Fibroblast of mammary gland (primary cell): ENCODE results near the gene ST6GALNAC4.

ENCODE experiments used
- DNase-seq: peaks from one replicate; pipeline ENCODE4 v3.0.0-alpha.2; 2010; ENCODE audit warnings: low read depth
- H3K4me3 ChIP-seq: 2 replicates; pipeline ENCODE4 v1.5.1; 2011; ENCODE audit warnings: low read depth, mild to moderate bottlenecking, low read length, moderate library complexity; ENCODE audit not compliant: control insufficient read depth
- TF ChIP-seq, protein P1 (sequence below): conservative IDR thresholded peaks from 2 replicates; pipeline ENCODE4 v1.5.1; 2011; ENCODE audit warnings: low read depth, low read length, inconsistent platforms; ENCODE audit not compliant: control insufficient read depth, insufficient read depth

Gene ST6GALNAC4

DNA sequence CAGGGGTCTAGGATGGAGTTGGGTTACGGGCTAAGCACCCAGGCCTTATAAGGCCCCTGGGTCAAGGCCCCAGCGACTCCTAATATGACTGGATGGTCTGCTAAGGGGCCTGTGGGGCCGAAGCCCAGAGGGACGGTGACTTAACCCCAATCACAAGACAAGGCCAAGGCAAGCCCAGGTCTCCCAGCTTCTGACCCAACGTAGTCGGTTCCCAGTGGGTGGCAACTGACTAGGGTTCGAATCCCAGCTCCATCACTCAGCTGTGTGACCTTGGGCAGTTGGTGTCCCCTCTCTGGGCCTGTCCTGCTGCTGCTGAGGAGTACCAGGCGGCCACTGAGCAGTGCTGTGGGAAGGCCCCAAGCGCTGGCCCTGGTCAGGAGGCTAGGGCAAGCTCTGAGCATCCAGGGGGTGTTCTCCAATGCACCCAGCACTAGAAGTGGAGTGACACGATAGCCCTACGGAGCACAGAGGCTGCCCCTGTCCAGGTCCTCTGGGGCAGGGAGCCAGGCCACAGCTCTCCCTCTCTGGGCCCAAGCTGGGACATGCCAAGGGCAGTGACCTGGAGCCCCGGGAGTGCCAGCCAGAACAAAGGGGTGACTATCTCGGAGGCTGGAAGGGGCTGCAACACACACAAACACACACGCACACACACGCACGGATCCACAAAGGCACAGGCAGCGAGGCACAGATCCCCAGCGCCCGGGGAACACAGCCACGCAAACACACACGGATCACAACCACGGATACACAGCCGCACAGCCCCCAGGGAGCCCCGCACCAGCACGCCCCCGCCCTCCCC is 39.9 kb downstream of the ST6GALNAC4 start:
- TF ChIP-seq, protein P1, sequence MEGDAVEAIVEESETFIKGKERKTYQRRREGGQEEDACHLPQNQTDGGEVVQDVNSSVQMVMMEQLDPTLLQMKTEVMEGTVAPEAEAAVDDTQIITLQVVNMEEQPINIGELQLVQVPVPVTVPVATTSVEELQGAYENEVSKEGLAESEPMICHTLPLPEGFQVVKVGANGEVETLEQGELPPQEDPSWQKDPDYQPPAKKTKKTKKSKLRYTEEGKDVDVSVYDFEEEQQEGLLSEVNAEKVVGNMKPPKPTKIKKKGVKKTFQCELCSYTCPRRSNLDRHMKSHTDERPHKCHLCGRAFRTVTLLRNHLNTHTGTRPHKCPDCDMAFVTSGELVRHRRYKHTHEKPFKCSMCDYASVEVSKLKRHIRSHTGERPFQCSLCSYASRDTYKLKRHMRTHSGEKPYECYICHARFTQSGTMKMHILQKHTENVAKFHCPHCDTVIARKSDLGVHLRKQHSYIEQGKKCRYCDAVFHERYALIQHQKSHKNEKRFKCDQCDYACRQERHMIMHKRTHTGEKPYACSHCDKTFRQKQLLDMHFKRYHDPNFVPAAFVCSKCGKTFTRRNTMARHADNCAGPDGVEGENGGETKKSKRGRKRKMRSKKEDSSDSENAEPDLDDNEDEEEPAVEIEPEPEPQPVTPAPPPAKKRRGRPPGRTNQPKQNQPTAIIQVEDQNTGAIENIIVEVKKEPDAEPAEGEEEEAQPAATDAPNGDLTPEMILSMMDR: no peak
- no peak for DNase-seq
- peak overlapping the region; percentile 48 for H3K4me3 ChIP-seq

DNA sequence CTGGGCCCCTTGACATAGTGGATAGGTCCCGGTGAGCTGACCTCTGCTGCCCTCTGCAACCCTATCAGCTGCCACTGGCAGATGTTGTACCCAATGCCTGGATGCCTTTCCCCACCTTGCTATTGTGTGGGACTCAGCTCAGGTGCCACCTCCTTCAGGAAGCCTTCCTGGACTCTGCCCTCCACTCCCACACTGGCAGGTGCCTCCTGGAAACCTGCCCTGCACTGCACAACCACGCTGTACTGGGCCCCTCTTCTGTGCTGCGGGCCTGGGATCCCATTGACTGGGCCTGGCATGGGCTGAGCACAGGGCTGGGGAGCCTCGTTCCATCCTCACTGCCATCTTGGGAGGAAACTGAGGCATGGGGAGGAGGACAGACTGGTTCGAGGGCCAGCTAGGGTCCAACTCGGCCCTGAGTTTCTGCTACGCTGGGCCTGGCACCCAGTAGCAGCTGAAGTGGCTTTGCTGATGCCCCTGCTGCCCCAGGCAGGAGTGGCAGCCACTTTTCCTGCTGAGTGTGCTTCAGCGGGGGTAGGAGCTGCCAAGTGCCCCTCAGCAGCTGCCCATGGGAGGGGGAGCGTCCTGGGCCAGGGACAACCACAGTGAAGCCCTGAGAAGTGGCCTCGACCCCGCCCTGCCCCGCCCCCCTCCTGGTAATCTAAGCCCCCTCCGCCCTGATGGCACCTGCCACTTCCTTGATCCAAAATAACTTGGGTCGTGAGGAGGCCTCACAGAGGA is 40.6 kb downstream of the ST6GALNAC4 start:
- DNase-seq: no peak
- TF ChIP-seq, protein P1: no peak
- H3K4me3 ChIP-seq: no peak overlapping the region

DNA sequence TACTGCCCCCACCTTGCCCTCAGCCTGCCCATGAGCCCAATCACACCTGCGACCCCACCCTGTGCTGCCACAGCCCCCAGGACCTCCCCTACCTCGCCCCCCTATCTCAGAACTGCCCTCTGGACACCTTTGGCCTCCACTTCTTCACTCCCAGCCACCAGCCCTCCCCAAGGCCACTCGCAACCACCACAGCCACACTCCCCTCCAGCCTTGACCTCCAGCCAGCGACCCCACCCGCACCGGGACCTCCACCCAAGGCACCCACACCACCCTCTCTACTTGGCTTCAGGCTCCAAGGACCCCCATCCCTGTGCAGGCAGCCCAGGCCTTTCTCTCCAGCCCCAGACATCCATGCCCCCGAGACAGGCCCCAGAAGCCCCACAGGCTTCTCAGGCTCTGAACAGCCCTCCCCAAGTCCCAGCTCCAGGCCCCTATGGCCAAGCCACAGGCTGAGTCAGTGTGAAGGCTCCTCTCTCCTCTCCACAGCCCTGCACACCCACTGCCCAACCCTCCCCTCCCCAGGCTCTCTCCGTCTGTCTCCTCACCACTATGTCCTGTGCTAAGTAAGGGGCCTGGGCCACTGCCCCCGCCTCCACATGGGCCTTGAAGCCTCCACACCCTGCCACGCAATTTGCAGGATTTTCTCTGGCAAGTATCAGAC is 41.4 kb downstream of the ST6GALNAC4 start:
- TF ChIP-seq, protein P1: no peak
- no peak overlapping the region for H3K4me3 ChIP-seq
- DNase-seq: peak; percentile 55

DNA sequence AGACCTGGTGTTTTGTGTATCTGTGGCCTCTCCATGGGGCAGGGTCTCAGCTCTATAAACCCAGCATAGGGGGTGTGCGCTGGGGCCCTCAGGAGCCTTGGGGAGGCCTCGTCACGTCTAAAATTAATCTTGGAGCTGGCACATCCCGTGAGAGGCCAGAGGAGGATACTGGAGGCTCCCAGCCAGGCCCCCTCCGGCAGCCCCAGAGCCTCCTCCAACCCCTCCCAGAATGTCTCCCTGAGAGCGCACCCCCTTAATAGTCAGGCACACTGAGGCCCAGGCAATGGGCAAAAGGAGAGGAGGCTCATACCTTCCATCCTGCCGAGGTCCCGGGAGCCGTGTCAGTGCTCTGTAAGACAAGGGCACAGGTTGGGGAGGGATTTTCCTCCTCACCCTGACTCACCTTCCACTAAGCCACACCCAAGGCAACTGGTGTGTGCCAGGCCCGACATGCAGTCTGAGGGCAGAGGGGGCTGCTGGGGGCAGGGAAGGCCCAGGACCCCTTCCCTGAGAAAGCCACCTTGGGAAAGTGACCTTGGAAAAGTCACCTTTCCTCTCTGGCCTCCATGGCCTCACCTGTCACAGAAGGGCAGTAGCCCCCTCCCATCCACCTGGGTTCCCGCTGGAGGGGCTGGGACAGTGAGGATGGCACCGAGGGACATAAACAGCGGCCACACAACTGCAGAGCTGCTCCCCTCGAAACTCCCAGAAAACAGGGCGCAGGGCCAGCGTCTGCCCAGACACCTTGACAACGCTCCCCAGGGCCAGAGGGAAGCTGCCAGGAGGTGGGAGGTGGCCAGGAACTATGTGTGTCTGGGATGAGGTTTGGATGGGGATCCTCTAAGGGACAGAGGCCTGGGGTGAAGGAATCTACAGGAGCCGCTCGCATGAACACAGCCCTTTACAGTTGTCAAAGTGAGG is 42.3 kb downstream of the ST6GALNAC4 start:
- H3K4me3 ChIP-seq: no peak overlapping the region
- TF ChIP-seq, protein P1: no peak
- DNase-seq: no peak

DNA sequence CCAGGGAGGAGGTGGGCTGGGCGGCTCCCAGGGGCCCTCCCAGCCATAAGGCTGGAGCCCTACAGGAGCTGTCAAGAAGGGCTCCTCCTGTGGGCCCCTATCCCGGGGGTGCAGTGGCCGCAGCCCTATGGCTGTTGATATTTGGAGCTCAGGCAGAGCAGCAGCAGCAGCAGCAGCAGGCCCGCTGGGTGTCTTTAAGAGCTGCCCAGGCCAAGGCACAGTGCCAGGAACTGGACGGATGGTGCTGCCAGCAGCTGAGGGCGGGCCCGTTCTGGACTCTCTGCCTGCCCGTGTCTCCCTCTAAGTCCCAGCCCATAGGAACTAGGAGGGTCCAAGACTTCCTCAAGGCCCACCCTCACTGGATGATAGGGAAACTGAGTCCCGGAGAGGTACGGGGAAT is 43.0 kb downstream of the ST6GALNAC4 start:
- TF ChIP-seq, protein P1: no peak
- no peak for DNase-seq
- H3K4me3 ChIP-seq: no peak overlapping the region

DNA sequence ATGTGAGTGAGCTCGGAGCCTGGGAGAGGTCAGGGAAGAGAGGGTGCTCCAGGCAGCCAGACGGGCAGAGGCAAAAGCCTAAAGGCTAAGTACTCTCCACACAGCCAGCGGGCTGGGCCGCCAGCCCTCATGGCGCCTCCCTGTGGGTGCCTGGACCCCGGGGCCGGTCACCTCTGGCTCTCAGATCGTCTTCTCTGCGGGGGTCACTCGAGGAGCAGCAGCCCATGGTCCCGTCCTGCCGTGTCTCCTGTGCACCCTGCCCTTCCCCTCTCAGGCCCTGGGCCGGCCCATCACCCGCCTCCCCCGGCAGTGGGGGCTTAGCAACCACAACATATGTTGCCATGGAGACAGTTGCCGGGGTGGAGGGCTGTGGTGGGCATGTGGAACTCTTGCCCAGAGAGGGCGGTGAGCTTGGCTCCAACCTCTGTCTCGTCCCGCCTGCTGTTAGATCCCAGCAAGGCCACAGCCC is 43.6 kb downstream of the ST6GALNAC4 start:
- DNase-seq: no peak
- TF ChIP-seq, protein P1: no peak
- H3K4me3 ChIP-seq: no peak overlapping the region
